Measurements from ENCODE around the gene FOXC2. TPM values are rescaled to one million over a fixed set of nuclear protein-coding genes. Genes with fewer than 3 reads are reported as not detected.

FOXC2 gene
- total and polyA plus RNA-seq, 9 of the 15 experiments (the other 6 are each of a cell fraction or from before 2014, with no cell fraction given): 0.01 to 0.11 (median 0.10) TPM; not detected in 5

DNA sequence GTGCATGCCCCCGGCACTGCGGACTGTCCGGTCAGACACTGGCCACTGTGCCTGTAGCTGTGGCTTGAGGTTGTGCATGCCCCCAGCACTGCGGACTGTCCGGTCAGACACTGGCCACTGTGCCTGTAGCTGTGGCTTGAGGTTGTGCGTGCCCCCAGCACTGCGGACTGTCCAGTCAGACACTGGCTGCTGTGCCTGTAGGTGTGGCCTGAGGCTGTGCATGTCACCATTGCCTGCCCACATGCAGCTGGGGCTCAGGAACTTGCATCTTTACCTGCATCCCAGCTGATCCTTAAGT lies 16.8 kb upstream of the FOXC2 start:
- in situ Hi-C loops (cut with MboI): loop anchor here (25.0 kb wide), 1 partner anchor 1087 kb away; no protein-coding TSS in a partner anchor
- H2AFZ ChIP-seq (ENCODE audit: low read depth, low read length): no peak overlapping the region
- no peak for DNase-seq (ENCODE audit: extremely low read depth in 1 of 4, low spot score in 3 of 4)
- H3K36me3 ChIP-seq (ENCODE audit: control insufficient read depth, insufficient read depth, low read length): peaks cover 27% of the 10 kb centered on the region; the same call in 2 of the 3 replicates
- ChIA-PET CTCF (ENCODE audit: low intra/inter-chr PET ratio) (no interaction called here), POLR2A (no interaction called here)
- no peaks in the 10 kb centered on the region for H3K9me3 ChIP-seq (replicated peaks; ENCODE audit: control insufficient read depth, insufficient read depth, low read depth, low read length)
- WGBS (ENCODE audit: insufficient coverage, low coverage, missing lambda C conversion rate): 96% methylated on average over 5 of the region's 7 CpGs
- no peak overlapping the region for H3K4me2 ChIP-seq (ENCODE audit: insufficient read depth, low read length)
- FAIRE-seq: no peak
- peaks cover 0 to 7% of the 10 kb centered on the region in 2 experiments; a peak in 2 of 5 replicates for H3K4me1 ChIP-seq (replicated peaks in 1 of 2; ENCODE audit: control insufficient read depth in 2 of 2, insufficient read depth in 2 of 2, low read length in 2 of 2)
- H3K27me3 ChIP-seq (ENCODE audit: control insufficient read depth in 2 of 2, insufficient read depth in 2 of 2, low read length in 2 of 2): no peaks in the 10 kb centered on the region
- no peak overlapping the region; a peak in 1 of 4 replicates for H3K9ac ChIP-seq (ENCODE audit: insufficient read depth in 1 of 2, low read depth in 2 of 2, low read length in 2 of 2)
- H3K4me3 ChIP-seq: no peak overlapping the region
- peaks cover 12% of the 10 kb centered on the region for H3K79me2 ChIP-seq (ENCODE audit: control insufficient read depth, insufficient read depth, low read length)
- BruUV-seq (replicated peaks): no TSS peak
- TF ChIP-seq, protein P1, sequence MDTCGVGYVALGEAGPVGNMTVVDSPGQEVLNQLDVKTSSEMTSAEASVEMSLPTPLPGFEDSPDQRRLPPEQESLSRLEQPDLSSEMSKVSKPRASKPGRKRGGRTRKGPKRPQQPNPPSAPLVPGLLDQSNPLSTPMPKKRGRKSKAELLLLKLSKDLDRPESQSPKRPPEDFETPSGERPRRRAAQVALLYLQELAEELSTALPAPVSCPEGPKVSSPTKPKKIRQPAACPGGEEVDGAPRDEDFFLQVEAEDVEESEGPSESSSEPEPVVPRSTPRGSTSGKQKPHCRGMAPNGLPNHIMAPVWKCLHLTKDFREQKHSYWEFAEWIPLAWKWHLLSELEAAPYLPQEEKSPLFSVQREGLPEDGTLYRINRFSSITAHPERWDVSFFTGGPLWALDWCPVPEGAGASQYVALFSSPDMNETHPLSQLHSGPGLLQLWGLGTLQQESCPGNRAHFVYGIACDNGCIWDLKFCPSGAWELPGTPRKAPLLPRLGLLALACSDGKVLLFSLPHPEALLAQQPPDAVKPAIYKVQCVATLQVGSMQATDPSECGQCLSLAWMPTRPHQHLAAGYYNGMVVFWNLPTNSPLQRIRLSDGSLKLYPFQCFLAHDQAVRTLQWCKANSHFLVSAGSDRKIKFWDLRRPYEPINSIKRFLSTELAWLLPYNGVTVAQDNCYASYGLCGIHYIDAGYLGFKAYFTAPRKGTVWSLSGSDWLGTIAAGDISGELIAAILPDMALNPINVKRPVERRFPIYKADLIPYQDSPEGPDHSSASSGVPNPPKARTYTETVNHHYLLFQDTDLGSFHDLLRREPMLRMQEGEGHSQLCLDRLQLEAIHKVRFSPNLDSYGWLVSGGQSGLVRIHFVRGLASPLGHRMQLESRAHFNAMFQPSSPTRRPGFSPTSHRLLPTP (IDR thresholded peaks at IDR 0.05; ENCODE audit: borderline replicate concordance, extremely low read depth, insufficient read length): no peak
- TF ChIP-seq POLR2G (IDR thresholded peaks at IDR 0.05; ENCODE audit: low read depth, low read length) (0 out of 2 replicates have a peak, but pooled peaks have one; percentile 21), ZNF212 (CRISPR knock-in tag; IDR thresholded peaks at IDR 0.05) (no peak), ZNF644 (tag; IDR thresholded peaks at IDR 0.05; ENCODE audit: low read depth) (no peak)
- H3K9me1 ChIP-seq (ENCODE audit: control insufficient read depth, insufficient read depth, low read length): no peaks in the 10 kb centered on the region
- intact Hi-C loops (cut with micrococcal nuclease): no loop called here
- no peaks in the 10 kb centered on the region for H4K20me1 ChIP-seq (replicated peaks; ENCODE audit: control insufficient read depth, insufficient read depth, low read length)
- H3K27ac ChIP-seq (ENCODE audit: extremely low read depth, low read depth, low read length): no peak overlapping the region
- ATAC-seq: no peak
